Nephron progenitor cell (in vitro differentiated cells): ENCODE data around the gene GAS7.

Experiments
- DNase-seq: peaks from one replicate; pipeline ENCODE4 v3.0.0; 2021
- H3K27ac Mint-ChIP-seq: 2 replicates; pipeline ENCODE4 v1.8.0; 2021; ENCODE audit warnings: mild to moderate bottlenecking, moderate library complexity, mixed read lengths
- H3K27me3 Mint-ChIP-seq: 2 replicates; pipeline ENCODE4 v1.8.0; 2021; ENCODE audit warnings: mild to moderate bottlenecking, low read depth, mixed read lengths; ENCODE audit not compliant: poor library complexity
- H3K36me3 Mint-ChIP-seq: 2 replicates; pipeline ENCODE4 v1.8.0; 2021; ENCODE audit warnings: low read depth, mixed read lengths
- H3K4me1 Mint-ChIP-seq: 2 replicates; pipeline ENCODE4 v1.8.0; 2021; ENCODE audit warnings: mixed read lengths
- H3K4me3 Mint-ChIP-seq: 2 replicates; pipeline ENCODE4 v1.8.0; 2021; ENCODE audit warnings: mild to moderate bottlenecking, moderate library complexity, mixed read lengths
- H3K9me3 Mint-ChIP-seq: 2 replicates; pipeline ENCODE4 v1.8.0; 2021; ENCODE audit warnings: mild to moderate bottlenecking, moderate library complexity, mixed read lengths
- CTCF ChIP-seq: fragments of 200-600 bp; sonication (generic); IDR thresholded peaks from 2 replicates; pipeline ENCODE4 v1.5.0; 2021; ENCODE audit warnings: antibody characterized with exemption

GAS7 gene

GRCh38 chr17:10135539-10136257 is 62.7 kb downstream of the GAS7 start:
- Mint-ChIP-seq H3K4me3 (no peak overlapping the region), H3K9me3 (no peaks in the 10 kb centered on the region), H3K27me3 (peaks cover 24% of the 10 kb centered on the region), H3K36me3 (no peaks in the 10 kb centered on the region), H3K4me1 (peaks cover 37% of the 10 kb centered on the region), H3K27ac (peak overlapping the region; percentile 7)
- no peak for TF ChIP-seq CTCF
- no peak for DNase-seq

GRCh38 chr17:10130677-10131076 is 67.7 kb downstream of the GAS7 start:
- Mint-ChIP-seq H3K4me1 (peaks cover 36% of the 10 kb centered on the region), H3K27ac (no peak overlapping the region), H3K27me3 (peaks cover 29% of the 10 kb centered on the region), H3K4me3 (no peak overlapping the region), H3K9me3 (peaks cover 8% of the 10 kb centered on the region), H3K36me3 (no peaks in the 10 kb centered on the region)
- TF ChIP-seq CTCF = no peak
- DNase-seq = no peak

- Mint-ChIP-seq H3K4me3 (no peak overlapping the region), H3K27ac (no peak overlapping the region), H3K4me1 (peaks cover 36% of the 10 kb centered on the region), H3K27me3 (peaks cover 29% of the 10 kb centered on the region), H3K36me3 (no peaks in the 10 kb centered on the region), H3K9me3 (peaks cover 8% of the 10 kb centered on the region)
- no peak for TF ChIP-seq CTCF
- no peak for DNase-seq
These were observed 68.1 kb downstream of the GAS7 start for GRCh38 chr17:10130263-10130662.

- peak overlapping the region; percentile 30 for H3K4me3 Mint-ChIP-seq
- DNase-seq = peak; percentile 32
- no peak for TF ChIP-seq CTCF
- H3K27ac Mint-ChIP-seq = peak overlapping the region; percentile 94
- H3K36me3 Mint-ChIP-seq = no peaks in the 10 kb centered on the region
- H3K4me1 Mint-ChIP-seq = peaks cover 43% of the 10 kb centered on the region
- peaks cover 8% of the 10 kb centered on the region for H3K9me3 Mint-ChIP-seq
- H3K27me3 Mint-ChIP-seq = peaks cover 22% of the 10 kb centered on the region
These were observed 70.5 kb downstream of the GAS7 start for GRCh38 chr17:10127819-10128425.

GRCh38 chr17:10126616-10127501 is 71.5 kb downstream of the GAS7 start:
- H3K4me3 Mint-ChIP-seq = peak overlapping the region; percentile 30
- no peaks in the 10 kb centered on the region for H3K36me3 Mint-ChIP-seq
- no peak for DNase-seq
- peaks cover 16% of the 10 kb centered on the region for H3K27me3 Mint-ChIP-seq
- H3K27ac Mint-ChIP-seq = peak overlapping the region; percentile 91
- H3K4me1 Mint-ChIP-seq = peaks cover 50% of the 10 kb centered on the region
- H3K9me3 Mint-ChIP-seq = peaks cover 8% of the 10 kb centered on the region
- TF ChIP-seq CTCF = no peak
